ENCODE results near the gene GPR18.

Gene GPR18

GRCh38 chr13:99205621-99206220, 52.5 kb downstream of the GPR18 start:
- DNase-seq, result no peak

Measured in NCI-H774 (cell line).